Esophagus muscularis mucosa (tissue), 4 donors: ENCODE data around the gene SLC4A2. TPM values are rescaled to one million over a fixed set of nuclear protein-coding genes. Genes with fewer than 3 reads are reported as not detected.

Source experiments
- DNase-seq: peaks from one replicate; pipeline ENCODE4 v3.0.0-alpha.2; 2017; ENCODE audit errors: extremely low spot score
- H3K27ac ChIP-seq, 4 donors: fragments of 200-600 bp; sonication (generic); replicated peaks in 1 of 4; 1 replicate in 3 of 4; 2 replicates in 1 of 4; pipeline ENCODE4 v1.5.1; 2016 to 2019; ENCODE audit warnings: mild to moderate bottlenecking in 1 of 4
- H3K27me3 ChIP-seq, 4 donors: fragments of 200-600 bp; sonication (generic); one replicate each; pipeline versions ENCODE4 v1.5.1 to v1.6.0; 2016 to 2019
- H3K36me3 ChIP-seq, 4 donors: fragments of 200-600 bp; sonication (generic); one replicate each; pipeline ENCODE4 v1.5.1; 2016 to 2019
- H3K4me1 ChIP-seq, 4 donors: fragments of 200-600 bp; sonication (generic); one replicate each; pipeline ENCODE4 v1.5.1; 2016 to 2019
- H3K4me3 ChIP-seq, 4 donors: fragments of 200-600 bp; sonication (generic); 1 replicate in 2 of 4; 2 replicates in 2 of 4; pipeline ENCODE4 v1.5.1; 2016 to 2019; ENCODE audit warnings: mild to moderate bottlenecking in 4 of 4, moderate library complexity in 1 of 4
- H3K9me3 ChIP-seq, 4 donors: fragments of 200-600 bp; sonication (generic); 1 replicate in 3 of 4; 2 replicates in 1 of 4; pipeline ENCODE4 v1.5.1; 2016 to 2019
- CTCF ChIP-seq, 3 experiments: fragments of 200-600 bp in 2 of 3; fragments of 450-650 bp in 1 of 3; sonication (generic) in 2 of 3; IDR thresholded peaks; one replicate each; pipeline ENCODE4 v1.5.1; 2017 to 2019; ENCODE audit warnings: antibody characterized with exemption in 3 of 3, mild to moderate bottlenecking in 2 of 3, moderate library complexity in 1 of 3
- EP300 ChIP-seq: sonication (generic); formaldehyde crosslinking; IDR thresholded peaks from one replicate; pipeline ENCODE4 v1.6.1; 2017; ENCODE audit warnings: antibody characterized with exemption
- POLR2A ChIP-seq: fragments of 450-650 bp; IDR thresholded peaks from one replicate; pipeline ENCODE4 v1.6.1; 2017; ENCODE audit warnings: antibody characterized with exemption, moderate library complexity, mild to moderate bottlenecking, low read depth
- POLR2AphosphoS5 ChIP-seq, 2 donors: sonication (generic); formaldehyde crosslinking; IDR thresholded peaks; one replicate each; pipeline ENCODE4 v1.6.1; 2017; ENCODE audit warnings: antibody characterized with exemption in 2 of 2
- WGBS: methylation state at CpG from one replicate; pipeline ENCODE4 v1.1.5; 2018; 5-methylcytosine and 5-hydroxymethylcytosine counted together
- intact Hi-C: fragments of 100-400 bp; cut with DNase I; formaldehyde crosslinking; loops from one replicate; pipeline ENCODE4 v1.15.1; 2023
- total RNA-seq, 4 donors: library from RNA; depleted of rRNA; stranded (reverse); fragments of >200 nt; gene quantifications; one replicate each; pipeline versions ENCODE4 v1.1.0 to v1.2.1, GENCODE V29; 2016

Gene SLC4A2
- total RNA-seq, 4 donors from 2014 or later, result 96.8 to 165 (median 122) TPM

- 89% methylated on average over 24 of the region's 26 CpGs for WGBS
- no peaks in the 10 kb centered on the region for H3K27me3 ChIP-seq
- no peak overlapping the region for H3K4me3 ChIP-seq
- no peak overlapping the region for H3K27ac ChIP-seq
- peaks cover 23 to 34% (median 29%) of the 10 kb centered on the region in 4 donors for H3K4me1 ChIP-seq
- DNase-seq, result no peak
- TF ChIP-seq POLR2A, result no peak
- no peak for TF ChIP-seq EP300
- TF ChIP-seq CTCF (IDR thresholded peaks at IDR 0.05), result no peak
- TF ChIP-seq POLR2AphosphoS5 (IDR thresholded peaks at IDR 0.05), result no peak
- no peaks in the 10 kb centered on the region for H3K9me3 ChIP-seq
- intact Hi-C loops, result no loop called here
- peaks cover 62 to 80% (median 73%) of the 10 kb centered on the region in 4 donors for H3K36me3 ChIP-seq
These were observed 15.7 kb downstream of the SLC4A2 start for GRCh38 chr7:151074817-151075661.

DNA sequence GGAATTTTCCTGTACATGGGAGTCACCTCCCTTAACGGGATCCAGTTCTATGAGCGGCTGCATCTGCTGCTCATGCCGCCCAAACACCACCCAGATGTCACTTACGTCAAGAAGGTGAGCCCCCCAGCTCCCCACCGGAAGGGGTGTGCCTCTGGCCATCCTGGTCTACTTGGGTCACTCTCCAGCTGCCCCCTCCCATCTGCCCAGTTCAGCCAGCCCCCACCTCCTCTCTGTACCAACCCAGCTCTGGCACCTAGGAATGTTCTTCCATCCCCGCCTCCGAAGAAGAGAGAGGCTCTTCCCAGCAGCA is 16.2 kb downstream of the SLC4A2 start:
- Histone ChIP-seq H3K4me1 (peaks cover 25 to 35% (median 31%) of the 10 kb centered on the region in 4 donors), H3K4me3 (no peak overlapping the region), H3K27me3 (no peaks in the 10 kb centered on the region), H3K36me3 (peaks cover 57 to 74% (median 67%) of the 10 kb centered on the region in 4 donors), H3K9me3 (no peaks in the 10 kb centered on the region), H3K27ac (no peak overlapping the region)
- TF ChIP-seq CTCF (IDR thresholded peaks at IDR 0.05), result no peak
- no peak for TF ChIP-seq POLR2AphosphoS5 (IDR thresholded peaks at IDR 0.05)
- TF ChIP-seq EP300, result no peak
- no peak for TF ChIP-seq POLR2A
- 84% methylated on average over 6 of the region's 7 CpGs for WGBS
- DNase-seq, result no peak
- intact Hi-C loops, result no loop called here

- H3K27ac ChIP-seq, result no peak overlapping the region
- peaks cover 53 to 70% (median 63%) of the 10 kb centered on the region in 4 donors for H3K36me3 ChIP-seq
- intact Hi-C loops, result no loop called here
- WGBS, result 84% methylated on average over 22 of the region's 22 CpGs
- H3K4me3 ChIP-seq, result no peak overlapping the region
- no peaks in the 10 kb centered on the region for H3K9me3 ChIP-seq
- TF ChIP-seq POLR2A (no peak), POLR2AphosphoS5 (IDR thresholded peaks at IDR 0.05) (no peak), CTCF (IDR thresholded peaks at IDR 0.05) (no peak)
- H3K4me1 ChIP-seq, result peaks cover 27 to 36% (median 33%) of the 10 kb centered on the region in 4 donors
- no peak for DNase-seq
- no peaks in the 10 kb centered on the region for H3K27me3 ChIP-seq
These were observed 16.6 kb downstream of the SLC4A2 start for GRCh38 chr7:151075978-151076426.

DNA sequence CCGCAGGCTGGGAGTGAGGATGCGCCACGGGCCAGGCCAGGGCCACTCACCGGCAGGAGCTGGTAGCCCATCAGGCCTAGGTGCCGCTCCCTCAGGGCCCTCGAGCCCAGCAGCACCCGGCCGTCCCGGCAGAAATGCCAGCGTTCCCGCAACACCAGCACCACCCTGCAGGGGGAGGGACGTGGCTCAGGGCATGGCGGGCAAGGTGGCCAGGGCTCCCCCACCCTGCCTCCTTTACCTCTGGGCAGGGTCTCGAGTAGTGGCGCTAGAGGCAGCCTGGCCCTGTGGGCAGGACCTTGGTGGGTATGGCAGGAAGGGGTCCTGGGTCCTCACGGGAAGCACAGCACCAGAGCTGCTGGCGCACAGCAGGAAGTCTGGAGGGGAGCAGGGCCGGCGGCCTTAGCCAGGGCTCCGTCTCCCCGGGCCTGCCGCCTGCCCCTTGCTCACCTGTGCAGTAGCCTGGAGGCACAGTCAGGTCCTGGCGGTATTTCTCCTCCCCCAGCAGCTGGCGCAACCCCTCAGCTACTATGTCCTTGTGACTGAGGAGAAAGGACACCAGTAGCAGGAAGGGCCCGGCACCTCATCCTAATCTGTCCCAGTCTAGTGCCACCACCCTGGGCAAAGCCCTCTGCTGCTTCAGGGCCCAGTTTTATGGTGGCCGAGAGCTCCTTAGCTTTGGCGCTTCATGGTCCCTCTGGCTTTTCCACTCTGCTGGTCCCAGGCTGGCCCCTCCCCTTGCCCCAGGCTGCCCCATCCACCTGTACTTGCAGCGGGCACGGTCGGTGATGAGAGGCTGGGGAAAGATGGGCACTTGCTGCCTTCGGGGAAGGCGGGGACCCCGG is 17.7 kb downstream of the SLC4A2 start:
- H3K9me3 ChIP-seq, result no peaks in the 10 kb centered on the region
- H3K27ac ChIP-seq, result peak overlapping the region in 3 of 4 donors; percentile 11 to 37 (median 32)
- intact Hi-C loops, result no loop called here
- TF ChIP-seq CTCF (IDR thresholded peaks at IDR 0.05) (peak in 1 of 3 experiments; percentile 17), POLR2AphosphoS5 (IDR thresholded peaks at IDR 0.05) (no peak)
- H3K36me3 ChIP-seq, result peaks cover 42 to 62% (median 52%) of the 10 kb centered on the region in 4 donors
- 80% methylated on average over 14 of the region's 33 CpGs for WGBS
- no peaks in the 10 kb centered on the region for H3K27me3 ChIP-seq
- peaks cover 38 to 47% (median 44%) of the 10 kb centered on the region in 4 donors for H3K4me1 ChIP-seq
- DNase-seq, result no peak
- H3K4me3 ChIP-seq, result no peak overlapping the region
